GM12891 (cell line): Measurements from ENCODE around the gene ISG20.

Experiments
- DNase-seq: peaks from one replicate; pipeline ENCODE4 v3.0.0; 2011; ENCODE audit warnings: low spot score; ENCODE audit not compliant: insufficient read length
- FAIRE-seq: peaks from 2 replicates; lab custom pipeline; 2011; peaks lifted over from hg19 to GRCh38; lab: Jason Lieb, UNC
- PAX5 ChIP-seq: IDR thresholded peaks from 2 replicates; pipeline ENCODE4 v1.6.1; 2011; ENCODE audit warnings: low read length, moderate library complexity, mild to moderate bottlenecking; ENCODE audit not compliant: insufficient read depth, severe bottlenecking
- POLR2A ChIP-seq: IDR thresholded peaks from 2 replicates; pipeline ENCODE4 v1.6.1; 2011; ENCODE audit warnings: low read depth, low read length, control low read depth
- POLR2AphosphoS5 ChIP-seq: IDR thresholded peaks from 2 replicates; pipeline ENCODE4 v1.6.1; 2011; ENCODE audit warnings: low read depth, low read length, control low read depth
- POU2F2 ChIP-seq: IDR thresholded peaks from 2 replicates; pipeline ENCODE4 v1.6.1; 2011; ENCODE audit warnings: low read depth, mild to moderate bottlenecking, control low read depth, low read length, moderate library complexity
- SPI1 ChIP-seq: IDR thresholded peaks from 2 replicates; pipeline ENCODE4 v1.6.1; 2011; ENCODE audit warnings: low read depth, low read length, control low read depth
- TAF1 ChIP-seq: IDR thresholded peaks from 2 replicates; pipeline ENCODE4 v1.6.1; 2011; ENCODE audit warnings: low read depth, low read length, control low read depth

The ISG20 gene

DNA sequence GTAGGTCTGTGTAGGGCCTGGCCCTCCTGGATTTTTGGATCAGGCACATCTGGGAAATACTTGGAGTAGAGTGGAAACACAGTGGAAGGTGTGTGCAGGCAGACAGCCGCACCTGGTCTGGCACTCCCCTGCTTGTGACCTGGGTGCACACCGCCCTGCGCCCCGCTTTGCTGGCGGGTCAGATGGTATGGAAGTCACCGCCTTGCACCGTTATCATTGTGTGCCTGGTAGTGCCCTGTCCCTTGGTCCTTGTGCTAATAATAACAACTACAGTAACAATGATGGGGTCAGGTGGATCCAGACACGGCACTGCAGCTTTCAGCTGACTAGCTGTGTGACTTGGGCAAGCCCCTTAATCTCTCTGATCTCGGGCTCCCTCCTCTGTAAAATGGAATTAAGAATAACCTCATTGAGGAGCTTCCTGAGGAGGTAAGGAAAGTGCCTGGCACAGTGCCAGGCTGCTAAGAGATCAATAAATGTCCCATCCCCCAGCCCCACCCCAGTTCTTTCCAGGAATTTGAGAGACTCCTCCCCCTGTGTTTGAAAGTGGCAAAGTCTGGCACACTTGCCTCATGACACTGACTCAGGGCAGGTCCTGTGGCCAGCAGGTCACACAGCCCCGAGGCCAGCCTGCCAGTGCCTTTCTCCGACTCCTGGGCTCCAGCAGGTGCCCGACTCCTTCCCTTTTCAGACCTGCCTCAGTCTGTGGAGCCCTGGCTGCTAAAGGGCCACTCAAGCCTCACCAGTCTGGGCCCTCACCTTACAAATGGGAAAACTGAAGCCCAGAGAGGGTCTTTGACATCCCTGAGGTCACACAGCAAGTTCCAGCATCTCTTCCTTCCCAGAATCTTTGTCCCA, 9.8 kb downstream of the ISG20 start:
- DNase-seq (no peak), FAIRE-seq (no peak)
- TF ChIP-seq SPI1 (no peak), POLR2AphosphoS5 (no peak), TAF1 (no peak), POU2F2 (no peak), PAX5 (no peak)

DNA sequence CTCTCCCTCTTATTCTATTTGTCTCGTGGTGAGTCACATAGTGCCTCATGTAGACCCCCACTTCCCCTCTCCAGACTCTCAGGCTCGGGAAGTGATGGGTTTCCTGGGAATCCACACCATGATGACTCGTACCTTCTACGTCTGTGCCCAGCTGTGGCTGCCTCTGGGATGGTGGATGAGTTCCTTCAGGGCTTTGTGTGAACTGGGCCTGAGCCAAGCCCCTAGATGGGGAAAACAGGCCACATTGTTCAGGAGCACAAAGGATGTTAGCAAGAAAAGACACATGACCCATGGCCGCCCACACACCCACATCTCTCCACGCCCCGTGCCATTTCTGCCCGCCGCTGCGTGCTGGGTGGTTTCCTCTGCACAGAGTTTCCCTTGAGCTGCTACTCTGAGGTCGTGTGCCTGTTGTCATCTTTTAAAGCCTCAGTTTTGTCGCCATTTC, 10.5 kb downstream of the ISG20 start:
- TF ChIP-seq SPI1 (no peak), PAX5 (no peak), POLR2A (0 out of 2 replicates have a peak, but pooled peaks have one; percentile 28), POU2F2 (no peak), TAF1 (no peak), POLR2AphosphoS5 (no peak)
- peak; percentile 91 for FAIRE-seq
- peak; percentile 50 for DNase-seq

DNA sequence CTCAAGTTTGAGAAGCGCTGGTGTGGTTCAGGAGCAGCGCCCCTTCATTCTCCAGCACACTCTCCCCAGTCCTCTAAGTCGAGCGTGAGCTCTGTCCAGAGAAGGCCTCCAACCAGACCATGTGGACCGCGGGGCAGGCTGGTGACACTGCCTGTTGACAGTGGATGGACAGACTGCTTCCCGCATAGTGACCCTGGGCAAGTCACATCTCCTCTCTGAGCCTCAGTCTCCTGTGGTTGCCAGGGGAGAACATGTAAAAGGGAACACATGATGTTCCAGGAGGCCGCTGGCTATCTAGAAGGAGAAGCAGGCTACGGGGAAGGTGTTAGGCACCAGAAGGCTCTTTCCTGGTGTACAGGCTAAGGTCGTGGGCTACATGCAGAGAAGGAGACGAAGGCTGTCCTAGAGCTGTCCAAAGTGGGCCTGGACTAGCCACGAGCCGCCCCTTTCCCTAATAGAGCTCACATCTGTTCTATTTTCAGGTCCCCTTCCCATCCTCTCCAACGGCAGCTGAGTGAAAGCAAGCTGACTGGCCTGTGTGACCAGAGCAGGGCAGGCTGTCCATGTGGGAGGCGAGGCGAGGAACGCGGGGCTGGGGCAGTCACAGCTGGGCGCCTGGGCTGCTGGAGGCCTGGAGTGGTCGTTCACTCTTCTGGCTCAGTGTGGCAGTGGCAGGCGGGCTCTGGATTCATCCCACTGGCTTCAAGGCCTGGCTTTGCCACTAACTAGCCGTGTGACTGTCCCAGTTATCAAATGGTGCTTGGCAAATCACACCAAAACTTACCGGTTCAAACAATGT, 11.1 kb downstream of the ISG20 start:
- no peak for DNase-seq
- TF ChIP-seq POLR2A, result no peak
- no peak for TF ChIP-seq TAF1
- no peak for TF ChIP-seq PAX5
- no peak for TF ChIP-seq POU2F2
- no peak for TF ChIP-seq POLR2AphosphoS5
- TF ChIP-seq SPI1, result no peak
- FAIRE-seq, result no peak

DNA sequence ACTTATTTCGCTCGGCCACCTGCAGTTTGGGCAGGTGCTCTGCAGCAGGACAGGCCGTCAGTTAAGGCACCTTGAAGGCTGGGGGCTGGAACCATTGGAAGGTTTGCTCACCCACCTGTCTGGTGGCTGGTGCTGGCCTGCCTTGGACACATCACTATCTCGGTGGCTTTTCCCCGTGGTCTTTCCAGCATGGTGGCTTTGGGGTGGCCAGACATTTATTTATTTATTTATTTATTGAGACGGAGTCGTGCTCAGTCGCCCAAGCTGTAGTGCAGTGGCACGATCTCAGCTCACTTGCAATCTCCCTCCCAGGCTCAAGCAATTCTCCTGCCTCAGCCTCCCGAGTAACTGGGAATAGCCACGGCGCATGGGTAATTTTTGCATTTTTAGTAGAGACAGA, 11.7 kb downstream of the ISG20 start:
- TF ChIP-seq SPI1, result no peak
- no peak for FAIRE-seq
- no peak for DNase-seq

DNA sequence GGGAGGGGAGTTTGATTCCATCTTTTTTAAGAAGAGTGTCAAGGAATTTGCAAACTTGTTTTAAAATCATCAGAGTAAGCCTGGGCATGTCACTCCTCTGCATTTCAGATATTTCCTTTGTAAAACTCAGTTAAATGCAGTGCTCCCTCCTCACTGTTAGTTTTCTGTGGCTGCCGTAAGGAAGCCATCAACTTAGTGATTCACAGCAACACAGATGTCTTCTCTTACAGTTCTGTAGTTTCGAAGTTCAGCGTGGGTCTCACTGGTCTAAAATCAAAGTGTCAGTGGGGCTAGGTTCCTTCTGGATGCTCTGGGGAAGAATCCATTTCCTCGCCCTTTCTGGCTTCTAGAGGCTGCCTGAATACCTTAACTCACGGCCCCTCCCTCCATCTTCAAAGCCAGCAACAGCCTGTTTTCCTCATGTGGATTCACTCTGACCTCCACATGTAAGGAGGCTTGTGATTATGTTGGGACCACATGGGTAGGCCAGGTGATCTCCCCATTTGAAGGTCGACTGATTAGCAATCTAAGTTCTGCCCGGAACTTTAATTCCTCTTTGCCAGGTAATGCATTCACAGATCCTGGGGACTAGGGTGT, 12.4 kb downstream of the ISG20 start:
- DNase-seq (no peak), FAIRE-seq (no peak)
- TF ChIP-seq SPI1, result no peak
- TF ChIP-seq POU2F2, result no peak
- TF ChIP-seq POLR2AphosphoS5, result no peak
- TF ChIP-seq POLR2A, result no peak
- TF ChIP-seq PAX5, result no peak
- TF ChIP-seq TAF1, result no peak

DNA sequence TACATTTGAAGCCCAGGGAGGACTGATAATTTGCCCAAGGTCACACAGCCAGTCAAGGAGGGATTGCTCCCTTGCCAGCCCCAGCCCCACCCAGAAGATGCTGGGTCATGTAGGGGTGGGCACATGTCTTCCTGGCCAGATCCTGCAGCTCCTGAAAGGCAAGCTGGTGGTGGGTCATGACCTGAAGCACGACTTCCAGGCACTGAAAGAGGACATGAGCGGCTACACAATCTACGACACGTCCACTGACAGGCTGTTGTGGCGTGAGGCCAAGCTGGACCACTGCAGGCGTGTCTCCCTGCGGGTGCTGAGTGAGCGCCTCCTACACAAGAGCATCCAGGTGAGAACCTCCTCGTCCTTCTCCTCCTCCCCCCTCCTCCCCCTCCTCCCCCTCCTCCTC, 13.2 kb downstream of the ISG20 start:
- TF ChIP-seq POLR2AphosphoS5, result no peak
- TF ChIP-seq TAF1, result no peak
- no peak for TF ChIP-seq PAX5
- no peak for TF ChIP-seq SPI1
- no peak for TF ChIP-seq POLR2A
- TF ChIP-seq POU2F2, result no peak
- DNase-seq (no peak), FAIRE-seq (no peak)

DNA sequence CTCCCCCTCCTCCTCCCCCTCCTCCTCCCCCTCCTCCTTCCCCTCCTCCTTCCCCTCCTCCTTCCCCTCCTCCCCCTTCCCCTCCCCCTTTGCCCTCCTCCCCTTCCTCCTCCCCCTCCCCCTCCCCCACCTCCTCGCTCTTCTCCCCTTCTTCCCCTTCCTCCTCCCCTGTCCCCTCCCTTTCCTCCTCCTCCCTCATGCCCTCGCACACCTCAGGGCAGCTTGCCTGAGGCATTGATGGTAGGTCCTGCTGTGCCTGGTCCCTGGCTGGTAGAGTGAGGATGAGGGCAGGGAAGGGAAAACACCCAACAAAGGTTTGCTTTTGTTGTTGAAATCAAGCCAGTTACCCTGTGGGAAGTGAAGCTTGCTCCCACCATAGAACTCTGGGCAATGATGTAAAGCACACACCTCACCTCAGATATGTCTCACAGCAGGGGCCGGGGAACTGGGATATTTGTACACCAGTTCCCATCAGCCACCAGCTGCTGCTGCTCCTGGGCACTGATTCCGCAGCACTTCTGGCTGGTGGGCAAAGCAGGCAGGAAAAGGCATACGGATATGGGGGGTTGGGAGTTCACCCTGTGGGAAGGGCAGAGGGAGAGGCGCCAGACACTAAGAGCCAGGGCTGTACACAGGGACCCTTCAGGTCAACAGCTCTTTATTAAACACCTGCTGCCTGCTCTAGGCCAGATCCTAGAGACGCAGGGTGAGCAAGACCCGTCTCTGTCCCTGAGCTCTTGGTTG, 13.8 kb downstream of the ISG20 start:
- no peak for FAIRE-seq
- DNase-seq, result no peak
- TF ChIP-seq POLR2A (no peak), TAF1 (no peak), PAX5 (no peak)

DNA sequence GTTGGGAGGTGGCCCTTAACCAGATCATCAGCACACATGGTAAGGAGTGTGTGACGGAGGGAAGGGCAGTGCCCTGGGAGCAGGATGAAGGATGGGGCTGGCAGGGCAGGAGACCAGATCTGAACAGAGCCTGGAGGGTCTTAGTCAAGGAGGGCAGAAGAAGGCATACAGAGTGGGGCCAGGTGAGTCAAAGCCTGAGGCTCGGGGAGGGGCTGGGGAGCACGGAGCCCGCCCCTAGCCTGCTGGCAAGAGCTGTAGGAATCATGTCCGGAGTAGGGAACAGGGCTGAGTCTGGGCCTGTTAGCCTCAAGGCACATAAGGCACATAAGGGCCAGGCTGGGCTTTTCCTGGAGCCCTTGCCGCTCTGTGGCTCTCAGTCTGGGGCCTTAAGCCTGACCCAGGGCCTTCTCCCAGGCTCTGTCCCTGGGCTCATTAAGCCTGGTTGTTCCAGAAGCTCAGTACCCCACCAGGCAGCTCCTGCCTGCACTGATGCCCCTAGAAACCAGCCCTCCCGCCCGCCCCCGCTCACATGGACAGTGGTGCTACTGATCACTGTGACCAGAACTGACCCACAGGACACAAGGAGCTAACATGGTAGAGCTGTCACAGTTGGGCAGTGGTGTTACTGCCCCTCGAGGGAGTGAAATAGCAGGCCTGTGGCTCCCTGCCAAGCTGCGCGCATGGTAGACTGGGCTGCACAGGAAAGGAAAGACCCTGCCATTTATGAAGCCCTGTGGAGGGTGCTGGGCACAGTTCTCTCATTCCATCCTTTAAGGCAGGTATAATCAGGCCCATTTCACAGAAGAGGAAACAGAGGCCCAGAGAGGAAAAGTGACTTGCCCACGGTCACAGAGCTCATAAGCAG, 14.6 kb downstream of the ISG20 start:
- FAIRE-seq, result no peak
- TF ChIP-seq SPI1 (no peak), POU2F2 (no peak), TAF1 (no peak), POLR2A (no peak), PAX5 (no peak), POLR2AphosphoS5 (no peak)

More for the DNA sequence above, 14.6 kb downstream of the ISG20 start:
- no peak for DNase-seq
